Endometrial microvascular endothelial cells (primary cell): ENCODE measurements around the gene FBXW11. TPM values are rescaled to one million over a fixed set of nuclear protein-coding genes. Genes with fewer than 3 reads are reported as not detected.

ENCODE experiments used
- in situ Hi-C: cut with HindIII; loops from 2 replicates; pipeline ENCODE4 v1.10.0; 2017; ENCODE audit warnings: low sequenced_read_pairs, low pct_unique_long_range_greater_than_20kb; ENCODE audit errors: inconsistent ontology term
- total RNA-seq: library from RNA; depleted of rRNA; stranded (reverse); fragments of >200 nt; gene quantifications from one replicate; pipeline ENCODE4 v1.2.3, GENCODE V29; 2015; ENCODE audit errors: inconsistent ontology term

Gene FBXW11
- 39.5 TPM for total RNA-seq

GRCh38 chr5:172006321-172007174 lies at the start of gene FBXW11:
Gene FBXW11, minus strand, starts transcription at chr5:172006638. Its CDS starts 136 bp downstream, at chr5:172006502.
- in situ Hi-C loops = no loop called here

- in situ Hi-C loops = loop anchor here (25.0 kb wide), 1 partner anchor 644 kb away; the partner anchor contains the start of gene FGF18
These were observed 49.6 kb upstream of the FBXW11 start for GRCh38 chr5:172055996-172056395.

GRCh38 chr5:172055421-172055820 lies 49.0 kb upstream of the FBXW11 start:
- in situ Hi-C loops = loop anchor here (25.0 kb wide), 1 partner anchor 643 kb away; the partner anchor contains the start of gene FGF18

GRCh38 chr5:172054611-172055153 lies 48.2 kb upstream of the FBXW11 start:
- in situ Hi-C loops = loop anchor here (25.0 kb wide), 1 partner anchor 642 kb away; the partner anchor contains the start of gene FGF18

- in situ Hi-C loops = loop anchor here (25.0 kb wide), 1 partner anchor 640 kb away; the partner anchor contains the start of gene FGF18
These were observed 46.2 kb upstream of the FBXW11 start for GRCh38 chr5:172052450-172053236.

GRCh38 chr5:172051643-172052339 lies 45.4 kb upstream of the FBXW11 start:
- in situ Hi-C loops = loop anchor here (25.0 kb wide), 1 partner anchor 639 kb away; the partner anchor contains the start of gene FGF18

- in situ Hi-C loops = loop anchor here (25.0 kb wide), 1 partner anchor 638 kb away; the partner anchor contains the start of gene FGF18
These were observed 43.6 kb upstream of the FBXW11 start for GRCh38 chr5:172050080-172050479.

- in situ Hi-C loops = no loop called here
These were observed 42.9 kb upstream of the FBXW11 start for GRCh38 chr5:172049226-172049796.

- in situ Hi-C loops = no loop called here
These were observed 42.2 kb upstream of the FBXW11 start for GRCh38 chr5:172048539-172049101.

- in situ Hi-C loops = no loop called here
These were observed 41.7 kb upstream of the FBXW11 start for GRCh38 chr5:172048170-172048422.

GRCh38 chr5:172046593-172046992 lies 40.2 kb upstream of the FBXW11 start:
- in situ Hi-C loops = no loop called here

GRCh38 chr5:172045315-172045632 lies 38.8 kb upstream of the FBXW11 start:
- in situ Hi-C loops = no loop called here

GRCh38 chr5:172044631-172045314 lies 38.3 kb upstream of the FBXW11 start:
- in situ Hi-C loops = no loop called here

- in situ Hi-C loops = no loop called here
These were observed 37.4 kb upstream of the FBXW11 start for GRCh38 chr5:172043865-172044264.

GRCh38 chr5:172042183-172042582 lies 35.7 kb upstream of the FBXW11 start:
- in situ Hi-C loops = no loop called here

- in situ Hi-C loops = no loop called here
These were observed 31.7 kb upstream of the FBXW11 start for GRCh38 chr5:172038167-172038566.

- in situ Hi-C loops = no loop called here
These were observed 28.6 kb upstream of the FBXW11 start for GRCh38 chr5:172035049-172035448.
